NCI-H2107 (cell line): ENCODE results near the gene PRKCE.

ENCODE experiments used
- DNase-seq: peaks from one replicate; lab custom pipeline; 2025; lab: John Stamatoyannopoulos, UW

The PRKCE gene

GRCh38 chr2:46018773-46019591 is 367.5 kb downstream of the PRKCE start:
- no peak for DNase-seq

DNA sequence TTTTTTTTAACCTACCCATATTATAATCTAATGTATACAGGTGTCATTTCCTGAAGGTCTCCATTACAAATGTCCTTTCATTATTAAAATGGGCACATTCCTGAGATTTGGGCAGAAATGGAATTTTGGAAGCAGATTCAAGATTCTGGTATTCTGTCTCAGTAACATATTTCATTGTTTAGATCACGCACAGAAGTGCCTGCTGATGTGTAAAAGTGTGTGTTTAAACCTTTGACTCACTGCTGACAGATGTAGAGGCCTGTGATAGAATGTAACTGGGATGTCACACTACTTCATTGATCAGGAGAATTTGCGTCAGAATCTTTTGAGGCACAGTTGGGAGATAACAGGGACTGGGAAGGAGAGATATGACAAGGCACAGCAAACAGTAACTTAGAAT is 368.9 kb downstream of the PRKCE start:
- no peak for DNase-seq

DNA sequence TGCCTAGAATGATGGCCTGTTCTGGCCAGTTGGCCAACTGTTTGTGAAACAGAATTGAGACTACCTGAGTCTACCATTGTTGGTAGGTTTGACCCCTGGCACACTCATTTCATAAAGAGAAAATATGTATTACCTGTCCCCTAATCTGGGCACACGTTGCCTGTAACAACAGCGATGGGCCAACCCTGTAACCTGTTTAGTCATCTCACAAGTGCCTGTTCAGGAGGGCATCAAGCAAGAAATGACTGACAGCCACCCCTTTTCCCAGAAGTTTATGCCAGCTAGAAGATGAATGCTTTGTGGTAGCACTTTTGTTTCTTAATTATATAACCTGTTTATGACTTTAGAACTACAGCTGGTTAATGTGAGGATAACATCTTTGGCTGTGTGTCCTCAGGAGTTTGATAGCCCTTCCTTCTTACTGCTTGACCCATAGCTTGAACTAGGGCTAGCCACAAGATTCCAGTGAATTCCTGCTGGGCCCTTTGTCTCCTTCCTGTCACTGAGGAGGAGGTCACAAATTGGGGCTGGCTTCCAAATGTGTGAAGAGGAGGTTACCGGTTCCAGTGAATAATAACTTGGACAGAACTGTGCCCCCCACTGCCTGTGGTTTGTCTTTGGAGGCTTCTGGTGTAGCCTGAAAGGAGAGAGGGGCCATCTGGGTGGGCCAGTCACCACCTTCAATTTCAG is 371.8 kb downstream of the PRKCE start:
- no peak for DNase-seq

DNA sequence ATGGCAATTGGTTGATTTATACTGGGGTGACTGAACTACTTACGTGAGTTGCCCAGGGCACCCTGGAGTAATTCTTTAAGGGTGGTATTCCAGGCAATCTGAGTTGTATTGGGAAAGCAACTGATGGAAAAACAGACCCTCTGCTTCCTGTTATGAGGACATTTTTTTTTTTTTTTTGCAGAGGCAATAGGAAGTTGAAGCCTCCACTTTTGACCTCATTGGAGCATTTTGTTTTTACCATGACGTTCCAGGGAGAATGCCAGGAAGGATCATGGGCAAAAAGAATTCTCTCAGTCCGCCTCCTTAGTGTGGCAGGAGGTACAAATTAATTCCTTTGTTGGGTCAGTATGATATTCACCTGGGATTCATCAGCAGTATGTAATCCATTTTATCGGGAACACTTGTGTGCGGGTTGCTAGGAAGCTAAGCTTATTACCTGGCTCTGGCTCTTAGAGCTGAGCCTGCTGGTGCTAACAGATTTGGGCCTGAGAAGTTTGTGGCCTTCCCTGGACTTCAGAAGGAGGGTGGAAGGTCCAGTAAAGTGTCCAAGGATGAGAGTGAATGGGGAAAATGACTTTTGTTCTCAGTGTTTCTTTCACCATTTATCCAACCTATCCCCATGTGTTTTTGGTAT is 372.8 kb downstream of the PRKCE start:
- no peak for DNase-seq

GRCh38 chr2:46025081-46025480 is 373.6 kb downstream of the PRKCE start:
- DNase-seq = no peak

- no peak for DNase-seq
These were observed 374.2 kb downstream of the PRKCE start for GRCh38 chr2:46025676-46026075.

GRCh38 chr2:46026431-46026830 is 375.0 kb downstream of the PRKCE start:
- DNase-seq = no peak

DNA sequence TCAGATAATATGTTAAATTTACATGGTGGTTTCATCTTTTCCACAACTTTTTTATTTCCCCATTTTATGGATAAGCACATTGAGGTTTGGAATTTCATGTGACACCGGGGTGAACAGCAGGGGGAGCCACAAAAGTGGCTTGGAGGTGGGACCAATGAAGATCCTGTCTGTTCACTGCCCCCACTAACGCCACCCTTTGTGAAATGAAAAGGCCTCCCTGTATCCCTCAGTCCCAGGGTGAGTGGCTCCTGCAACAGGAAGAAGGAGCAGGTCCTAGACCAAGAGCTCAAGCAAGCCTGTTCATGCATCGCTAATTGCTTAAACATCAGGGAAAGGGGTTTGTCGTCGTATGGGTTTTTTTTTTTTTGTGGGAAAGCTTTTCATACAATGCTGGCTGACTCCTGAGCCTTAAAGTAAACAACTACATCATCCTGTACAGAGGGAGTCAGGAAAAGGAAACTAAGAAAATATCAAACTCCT is 377.9 kb downstream of the PRKCE start:
- no peak for DNase-seq

GRCh38 chr2:46030330-46030729 is 378.9 kb downstream of the PRKCE start:
- DNase-seq = no peak

DNA sequence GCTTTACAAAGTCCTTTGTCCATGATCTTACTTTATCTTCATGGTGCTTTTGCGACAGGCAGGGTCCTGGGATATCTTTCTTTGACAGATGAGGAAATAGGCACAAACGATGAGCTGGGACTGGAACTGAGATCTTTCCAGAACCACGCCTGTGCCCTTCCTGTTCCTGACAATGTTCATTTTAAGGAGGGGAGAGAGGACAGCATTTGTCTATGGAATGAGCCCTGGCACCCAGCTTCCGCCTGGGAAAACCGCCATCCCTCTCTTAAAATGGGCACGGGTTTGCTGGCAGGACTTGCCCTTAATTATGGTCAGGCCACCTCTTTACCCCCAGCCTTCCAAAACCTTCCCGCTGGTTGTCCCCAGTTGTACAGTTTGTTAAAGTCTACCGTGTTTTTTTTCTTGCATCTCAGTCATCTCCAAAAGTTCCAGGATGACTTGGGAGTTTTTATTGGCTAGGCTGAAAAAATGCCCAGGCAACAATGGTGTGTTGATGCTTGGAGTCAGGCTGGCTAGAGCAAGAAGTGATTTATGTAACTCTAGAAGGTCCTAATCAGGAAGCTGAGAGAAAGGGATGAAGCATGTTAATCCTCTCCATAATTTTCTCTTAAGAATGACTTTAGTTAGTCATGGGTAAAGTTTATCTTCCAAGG is 380.8 kb downstream of the PRKCE start:
- no peak for DNase-seq

DNA sequence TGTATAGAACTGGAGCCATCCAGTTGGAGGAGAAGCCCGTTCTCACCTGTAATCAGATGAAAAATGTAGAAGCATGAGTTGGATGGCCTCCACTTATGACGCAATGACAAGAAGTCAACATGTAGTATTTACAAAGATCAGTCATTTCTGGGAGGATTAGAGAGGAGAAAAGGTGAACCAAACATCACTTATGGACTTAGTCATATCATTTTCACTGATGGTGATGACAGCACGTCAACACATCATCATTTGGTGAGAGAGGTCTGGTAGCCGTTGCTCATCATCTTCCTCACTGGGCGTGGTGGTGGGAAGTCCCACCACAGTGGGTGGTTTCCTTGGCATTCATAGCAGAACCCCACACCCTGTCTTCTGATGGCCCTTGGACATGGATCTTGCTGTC is 381.5 kb downstream of the PRKCE start:
- no peak for DNase-seq

- no peak for DNase-seq
These were observed 383.1 kb downstream of the PRKCE start for GRCh38 chr2:46034535-46034934.

- DNase-seq = no peak
These were observed 385.5 kb downstream of the PRKCE start for GRCh38 chr2:46036929-46037328.

- DNase-seq = no peak
These were observed 388.2 kb downstream of the PRKCE start for GRCh38 chr2:46039543-46040303.

GRCh38 chr2:46040563-46041155 is 389.2 kb downstream of the PRKCE start:
- no peak for DNase-seq

DNA sequence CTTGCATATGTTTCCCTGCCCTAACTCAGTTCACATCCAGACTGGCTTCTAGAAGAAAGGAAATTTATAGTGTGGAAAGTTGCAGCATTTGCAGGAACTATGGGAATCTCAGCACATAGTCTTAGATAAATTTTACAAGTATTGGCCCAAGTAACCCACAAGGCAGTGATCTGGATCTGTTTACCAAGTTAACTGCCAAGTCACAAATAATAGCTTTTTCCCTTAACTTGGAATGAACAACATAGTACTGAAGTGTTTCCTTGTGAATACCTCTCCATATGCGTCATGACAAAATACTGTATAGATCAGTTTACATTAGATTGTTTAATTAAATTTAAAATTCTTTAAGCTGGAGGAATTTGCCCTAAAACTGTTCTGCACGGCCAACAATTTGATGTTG is 390.0 kb downstream of the PRKCE start:
- DNase-seq = no peak

- DNase-seq = no peak
These were observed 390.7 kb downstream of the PRKCE start for GRCh38 chr2:46042207-46042637.

- no peak for DNase-seq
These were observed 391.2 kb downstream of the PRKCE start for GRCh38 chr2:46042711-46043110.

DNA sequence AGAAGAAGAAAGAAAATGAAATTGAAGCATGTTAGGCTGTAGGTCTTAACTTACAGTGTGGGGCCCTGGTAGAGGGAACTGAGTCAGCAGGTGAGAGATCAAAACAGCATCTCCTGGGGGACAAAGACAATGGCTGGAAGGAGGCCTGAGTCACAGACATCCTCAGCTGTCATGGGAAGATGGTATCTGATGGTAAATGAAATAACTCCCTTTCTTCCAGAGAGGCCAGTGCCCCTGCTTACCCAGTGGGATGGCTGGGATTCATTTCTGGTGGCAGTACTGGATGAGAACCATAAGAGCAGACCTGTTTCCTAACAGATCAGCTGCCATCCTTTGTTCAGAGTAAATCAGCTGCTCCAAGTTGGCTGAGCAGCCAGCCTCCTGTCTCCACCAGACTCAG is 394.4 kb downstream of the PRKCE start:
- DNase-seq = no peak

GRCh38 chr2:46047290-46047689 is 395.8 kb downstream of the PRKCE start:
- DNase-seq = no peak

GRCh38 chr2:46048693-46049092 is 397.2 kb downstream of the PRKCE start:
- DNase-seq = no peak
